ENCODE results near the gene TNFRSF12A.
"Not testable (repeated sequence)": the region's sequence is repeated elsewhere in the genome, so short reads cannot be mapped to it uniquely, and the experiment has no call there.

Gene TNFRSF12A

GRCh38 chr16:3065742-3066439, 45.7 kb downstream of the TNFRSF12A start:
- DNase-seq (ENCODE audit: low read depth in 2 of 2) = no peak

DNA sequence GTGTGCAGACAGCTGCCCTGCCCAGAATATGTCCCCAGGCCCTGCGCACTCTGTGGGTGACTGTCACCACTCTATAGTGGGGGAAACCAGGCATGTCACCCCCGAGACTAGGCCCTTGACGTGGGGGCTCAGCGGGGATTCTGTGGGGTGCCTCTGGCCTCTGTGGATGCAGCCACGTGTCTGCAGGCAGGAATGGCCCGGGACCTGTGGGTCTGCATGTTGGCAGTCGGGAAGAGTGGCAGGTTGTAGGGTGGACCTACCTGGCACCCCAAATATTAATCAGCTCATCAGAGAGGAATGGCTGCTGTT, 46.2 kb downstream of the TNFRSF12A start:
- no peak for DNase-seq (ENCODE audit: low read depth in 2 of 2)

- DNase-seq (ENCODE audit: low read depth in 2 of 2) = no peak
Observed at GRCh38 chr16:3068487-3068886, 48.3 kb downstream of the TNFRSF12A start.

DNA sequence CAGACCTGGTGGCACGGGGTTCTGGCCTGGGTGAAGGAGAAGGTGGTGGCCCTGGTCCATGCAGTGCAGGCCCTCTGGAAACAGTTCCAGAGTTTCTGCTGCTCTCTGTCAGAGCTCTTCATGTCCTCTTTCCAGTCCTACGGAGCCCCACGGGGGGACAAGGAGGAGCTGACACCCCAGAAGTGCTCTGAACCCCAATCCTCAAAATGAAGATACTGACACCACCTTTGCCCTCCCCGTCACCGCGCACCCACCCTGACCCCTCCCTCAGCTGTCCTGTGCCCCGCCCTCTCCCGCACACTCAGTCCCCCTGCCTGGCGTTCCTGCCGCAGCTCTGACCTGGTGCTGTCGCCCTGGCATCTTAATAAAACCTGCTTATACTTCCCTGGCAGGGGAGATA, 49.0 kb downstream of the TNFRSF12A start:
- not testable (repeated sequence) for DNase-seq (ENCODE audit: low read depth in 2 of 2)

DNA sequence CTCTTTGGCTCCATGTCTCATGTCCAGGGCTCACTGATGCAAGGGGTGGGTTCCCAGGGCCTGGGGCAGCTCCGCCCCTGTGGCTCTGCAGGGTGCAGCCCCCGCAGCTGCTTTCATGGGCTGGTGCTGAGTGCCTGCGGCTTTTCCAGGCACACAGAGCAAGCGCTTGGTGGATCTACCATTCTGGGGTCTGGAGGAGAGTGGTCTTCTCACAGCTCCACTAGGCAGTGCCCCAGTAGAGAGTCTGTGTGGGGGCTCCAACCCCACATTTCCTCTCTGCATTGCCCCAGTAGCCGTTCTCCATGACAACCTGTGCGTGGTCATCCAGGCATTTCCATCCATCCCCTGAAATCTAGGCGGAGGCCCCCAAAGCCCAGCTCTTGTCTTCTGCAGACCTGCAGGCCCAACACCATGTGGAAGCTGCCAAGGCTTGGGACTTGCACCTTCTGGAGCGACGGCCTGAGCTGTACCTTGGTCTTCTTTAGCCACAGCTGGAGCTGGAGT, 50.5 kb downstream of the TNFRSF12A start:
- no peak for DNase-seq (ENCODE audit: low read depth in 2 of 2)

DNA sequence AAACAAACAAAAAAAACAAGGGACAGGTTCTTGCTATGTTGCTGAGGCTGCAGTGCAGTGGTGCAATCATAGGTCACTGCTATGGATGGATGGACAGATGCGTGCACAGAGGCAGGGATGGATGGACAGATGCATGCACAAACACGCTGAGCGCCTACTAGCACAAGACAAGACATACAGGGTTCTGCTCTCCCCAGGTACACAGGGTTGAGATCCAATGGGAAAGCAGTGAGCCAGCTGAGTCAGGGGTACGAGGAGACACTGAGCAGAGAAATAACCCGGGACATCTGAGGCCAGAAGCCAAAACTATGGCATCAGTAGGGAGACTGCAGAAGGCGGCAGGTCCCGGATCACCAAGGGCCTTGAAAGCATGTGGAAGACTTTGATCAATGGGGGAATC, 51.5 kb downstream of the TNFRSF12A start:
- DNase-seq (ENCODE audit: low read depth in 2 of 2) = no peak

All from stimulated activated CD4-positive, alpha-beta T cell treated with anti-CD3 and anti-CD28 coated beads, Interleukin-12 subunit alpha, Interleukin-12 subunit beta, amount 100 ng/mL, for 24 hours (primary cell).